Right lobe of liver (tissue), 4 donors: ENCODE data around the gene PAX3.

ENCODE experiments used
- POLR2A ChIP-seq: fragments of 450-650 bp; IDR thresholded peaks from one replicate; pipeline ENCODE4 v1.6.1; 2017; ENCODE audit warnings: antibody characterized with exemption, mild to moderate bottlenecking
- TF ChIP-seq, protein P1 (sequence below), 4 donors: fragments of 200-600 bp in 3 of 4; fragments of 450-650 bp in 1 of 4; IDR thresholded peaks; one replicate each; pipeline versions ENCODE4 v1.5.1 to v1.8.0; 2016 to 2022; ENCODE audit warnings: antibody characterized with exemption in 4 of 4, mild to moderate bottlenecking in 2 of 4
- donor health status: DM: no; HTN: no; CAD: no.
- donor health status: DM: no; HTN: no; CAD: no.
- donor health status: DM: no; HTN: yes; CAD: no.

DNA sequence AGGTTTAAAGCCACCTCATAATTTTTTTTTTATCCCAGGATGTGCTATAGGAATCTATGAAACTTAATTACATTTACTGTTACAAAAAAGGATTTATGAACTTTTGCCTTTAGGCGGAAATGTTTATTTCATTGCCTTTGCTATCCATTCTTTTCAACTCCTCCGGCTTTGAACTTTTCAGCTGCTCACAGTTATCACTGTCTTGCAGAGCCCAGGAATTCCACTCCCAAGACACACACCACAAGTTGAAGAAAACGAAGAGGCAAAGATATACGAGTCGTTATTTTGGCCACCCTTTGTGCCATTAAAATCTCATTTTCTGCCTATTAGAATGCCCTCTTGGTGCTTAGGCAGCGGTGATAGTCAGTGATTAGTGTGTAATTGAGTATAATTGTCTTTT, 80.0 kb downstream of the PAX3 start:
- no peak for TF ChIP-seq POLR2A
- TF ChIP-seq, protein P1, sequence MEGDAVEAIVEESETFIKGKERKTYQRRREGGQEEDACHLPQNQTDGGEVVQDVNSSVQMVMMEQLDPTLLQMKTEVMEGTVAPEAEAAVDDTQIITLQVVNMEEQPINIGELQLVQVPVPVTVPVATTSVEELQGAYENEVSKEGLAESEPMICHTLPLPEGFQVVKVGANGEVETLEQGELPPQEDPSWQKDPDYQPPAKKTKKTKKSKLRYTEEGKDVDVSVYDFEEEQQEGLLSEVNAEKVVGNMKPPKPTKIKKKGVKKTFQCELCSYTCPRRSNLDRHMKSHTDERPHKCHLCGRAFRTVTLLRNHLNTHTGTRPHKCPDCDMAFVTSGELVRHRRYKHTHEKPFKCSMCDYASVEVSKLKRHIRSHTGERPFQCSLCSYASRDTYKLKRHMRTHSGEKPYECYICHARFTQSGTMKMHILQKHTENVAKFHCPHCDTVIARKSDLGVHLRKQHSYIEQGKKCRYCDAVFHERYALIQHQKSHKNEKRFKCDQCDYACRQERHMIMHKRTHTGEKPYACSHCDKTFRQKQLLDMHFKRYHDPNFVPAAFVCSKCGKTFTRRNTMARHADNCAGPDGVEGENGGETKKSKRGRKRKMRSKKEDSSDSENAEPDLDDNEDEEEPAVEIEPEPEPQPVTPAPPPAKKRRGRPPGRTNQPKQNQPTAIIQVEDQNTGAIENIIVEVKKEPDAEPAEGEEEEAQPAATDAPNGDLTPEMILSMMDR (IDR thresholded peaks at IDR 0.05) = no peak
